ENCODE measurements around the gene DYNLT1. TPM values are rescaled to one million over a fixed set of nuclear protein-coding genes. Genes with fewer than 3 reads are reported as not detected.

Gene DYNLT1
- total and polyA plus RNA-seq, 2 experiments from 2014 or later, result 60.9 to 241 TPM

DNA sequence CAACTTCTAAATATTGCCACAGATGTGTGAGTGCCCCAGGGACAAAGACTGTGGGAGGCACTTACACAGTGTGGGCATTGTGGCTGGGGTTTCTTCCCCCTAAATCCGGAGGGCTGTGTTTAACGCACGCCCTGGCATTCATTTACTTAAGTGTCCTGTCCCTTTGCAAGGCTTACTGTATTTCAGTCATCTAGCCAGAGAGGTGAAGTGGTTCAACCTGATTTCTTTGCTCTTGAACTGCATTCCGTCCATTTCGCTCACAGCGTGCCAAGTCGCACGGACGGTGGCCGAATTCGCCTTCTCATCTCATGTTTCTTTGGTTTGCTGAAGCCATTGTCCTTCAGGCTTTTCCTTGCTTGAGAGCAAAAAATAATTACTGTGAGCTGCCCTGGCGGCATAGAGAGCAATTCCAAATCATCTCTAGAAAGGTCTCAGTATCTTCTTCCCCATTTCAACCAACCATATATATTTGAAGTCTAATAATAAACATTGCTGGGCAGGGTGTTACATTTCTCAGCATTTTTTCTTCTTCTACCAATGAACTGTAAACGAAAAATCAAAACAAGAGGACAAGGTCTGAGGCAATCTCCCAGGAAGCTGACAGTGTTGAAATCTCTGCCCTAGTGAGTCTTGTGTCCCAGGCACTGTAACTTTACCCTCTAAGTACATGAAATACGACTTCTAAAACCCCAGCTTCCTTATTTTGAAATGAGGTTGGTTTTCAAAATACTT, 22.3 kb upstream of the DYNLT1 start:
- H3K27ac ChIP-seq (ENCODE audit: low read depth), result no peak overlapping the region
- no peak overlapping the region for H3K4me3 ChIP-seq
- no peaks in the 10 kb centered on the region for H3K79me2 ChIP-seq (replicated peaks; ENCODE audit: insufficient read depth)
- no peaks in the 10 kb centered on the region for H3K27me3 ChIP-seq (ENCODE audit: insufficient read depth)
- Mint-ChIP-seq H3K9me3 (no peaks in the 10 kb centered on the region), H3K27me3 (ENCODE audit: insufficient read depth, low read depth, poor library complexity) (peaks cover 8% of the 10 kb centered on the region), H3K36me3 (ENCODE audit: low read depth) (no peaks in the 10 kb centered on the region), H3K27ac (no peak overlapping the region), H3K4me1 (peaks cover 11% of the 10 kb centered on the region), H3K4me3 (no peak overlapping the region)
- TF ChIP-seq JUNB (IDR thresholded peaks at IDR 0.05; ENCODE audit: unreplicated experiment) (no peak), ZNF114 (CRISPR knock-in tag; IDR thresholded peaks at IDR 0.05) (no peak), EZH2phosphoT487 (IDR thresholded peaks at IDR 0.05; ENCODE audit: unreplicated experiment) (no peak), EZH2 (IDR thresholded peaks at IDR 0.05; ENCODE audit: low read depth, unreplicated experiment) (no peak), POLR2AphosphoS5 (IDR thresholded peaks at IDR 0.05; ENCODE audit: low read depth) (no peak), STAT1 (IDR thresholded peaks at IDR 0.05; ENCODE audit: unreplicated experiment) (no peak)
- TF ChIP-seq, protein P1, sequence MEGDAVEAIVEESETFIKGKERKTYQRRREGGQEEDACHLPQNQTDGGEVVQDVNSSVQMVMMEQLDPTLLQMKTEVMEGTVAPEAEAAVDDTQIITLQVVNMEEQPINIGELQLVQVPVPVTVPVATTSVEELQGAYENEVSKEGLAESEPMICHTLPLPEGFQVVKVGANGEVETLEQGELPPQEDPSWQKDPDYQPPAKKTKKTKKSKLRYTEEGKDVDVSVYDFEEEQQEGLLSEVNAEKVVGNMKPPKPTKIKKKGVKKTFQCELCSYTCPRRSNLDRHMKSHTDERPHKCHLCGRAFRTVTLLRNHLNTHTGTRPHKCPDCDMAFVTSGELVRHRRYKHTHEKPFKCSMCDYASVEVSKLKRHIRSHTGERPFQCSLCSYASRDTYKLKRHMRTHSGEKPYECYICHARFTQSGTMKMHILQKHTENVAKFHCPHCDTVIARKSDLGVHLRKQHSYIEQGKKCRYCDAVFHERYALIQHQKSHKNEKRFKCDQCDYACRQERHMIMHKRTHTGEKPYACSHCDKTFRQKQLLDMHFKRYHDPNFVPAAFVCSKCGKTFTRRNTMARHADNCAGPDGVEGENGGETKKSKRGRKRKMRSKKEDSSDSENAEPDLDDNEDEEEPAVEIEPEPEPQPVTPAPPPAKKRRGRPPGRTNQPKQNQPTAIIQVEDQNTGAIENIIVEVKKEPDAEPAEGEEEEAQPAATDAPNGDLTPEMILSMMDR (conservative IDR thresholded peaks at IDR 0.05; ENCODE audit: low read depth in 2 of 2), result no peak
- TF ChIP-seq, protein P2, sequence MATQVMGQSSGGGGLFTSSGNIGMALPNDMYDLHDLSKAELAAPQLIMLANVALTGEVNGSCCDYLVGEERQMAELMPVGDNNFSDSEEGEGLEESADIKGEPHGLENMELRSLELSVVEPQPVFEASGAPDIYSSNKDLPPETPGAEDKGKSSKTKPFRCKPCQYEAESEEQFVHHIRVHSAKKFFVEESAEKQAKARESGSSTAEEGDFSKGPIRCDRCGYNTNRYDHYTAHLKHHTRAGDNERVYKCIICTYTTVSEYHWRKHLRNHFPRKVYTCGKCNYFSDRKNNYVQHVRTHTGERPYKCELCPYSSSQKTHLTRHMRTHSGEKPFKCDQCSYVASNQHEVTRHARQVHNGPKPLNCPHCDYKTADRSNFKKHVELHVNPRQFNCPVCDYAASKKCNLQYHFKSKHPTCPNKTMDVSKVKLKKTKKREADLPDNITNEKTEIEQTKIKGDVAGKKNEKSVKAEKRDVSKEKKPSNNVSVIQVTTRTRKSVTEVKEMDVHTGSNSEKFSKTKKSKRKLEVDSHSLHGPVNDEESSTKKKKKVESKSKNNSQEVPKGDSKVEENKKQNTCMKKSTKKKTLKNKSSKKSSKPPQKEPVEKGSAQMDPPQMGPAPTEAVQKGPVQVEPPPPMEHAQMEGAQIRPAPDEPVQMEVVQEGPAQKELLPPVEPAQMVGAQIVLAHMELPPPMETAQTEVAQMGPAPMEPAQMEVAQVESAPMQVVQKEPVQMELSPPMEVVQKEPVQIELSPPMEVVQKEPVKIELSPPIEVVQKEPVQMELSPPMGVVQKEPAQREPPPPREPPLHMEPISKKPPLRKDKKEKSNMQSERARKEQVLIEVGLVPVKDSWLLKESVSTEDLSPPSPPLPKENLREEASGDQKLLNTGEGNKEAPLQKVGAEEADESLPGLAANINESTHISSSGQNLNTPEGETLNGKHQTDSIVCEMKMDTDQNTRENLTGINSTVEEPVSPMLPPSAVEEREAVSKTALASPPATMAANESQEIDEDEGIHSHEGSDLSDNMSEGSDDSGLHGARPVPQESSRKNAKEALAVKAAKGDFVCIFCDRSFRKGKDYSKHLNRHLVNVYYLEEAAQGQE (IDR thresholded peaks at IDR 0.05; ENCODE audit: unreplicated experiment), result no peak
- H2AFZ ChIP-seq, result peak overlapping the region; percentile 45; the same call in 1 of the 2 replicates
- no peaks in the 10 kb centered on the region for H3K36me3 ChIP-seq (ENCODE audit: insufficient read depth)
- no peaks in the 10 kb centered on the region for H3K9me2 ChIP-seq (ENCODE audit: insufficient read depth)
- no peaks in the 10 kb centered on the region for H4K20me1 ChIP-seq (replicated peaks; ENCODE audit: insufficient read depth)
- DNase-seq (ENCODE audit: low spot score) (no peak), ATAC-seq (no peak)
- H3K4me2 ChIP-seq, result no peak overlapping the region
- H3K4me1 ChIP-seq (ENCODE audit: insufficient read depth), result peaks cover 14% of the 10 kb centered on the region
- H3F3A ChIP-seq (replicated peaks; ENCODE audit: low read depth), result no peaks in the 10 kb centered on the region

DNA sequence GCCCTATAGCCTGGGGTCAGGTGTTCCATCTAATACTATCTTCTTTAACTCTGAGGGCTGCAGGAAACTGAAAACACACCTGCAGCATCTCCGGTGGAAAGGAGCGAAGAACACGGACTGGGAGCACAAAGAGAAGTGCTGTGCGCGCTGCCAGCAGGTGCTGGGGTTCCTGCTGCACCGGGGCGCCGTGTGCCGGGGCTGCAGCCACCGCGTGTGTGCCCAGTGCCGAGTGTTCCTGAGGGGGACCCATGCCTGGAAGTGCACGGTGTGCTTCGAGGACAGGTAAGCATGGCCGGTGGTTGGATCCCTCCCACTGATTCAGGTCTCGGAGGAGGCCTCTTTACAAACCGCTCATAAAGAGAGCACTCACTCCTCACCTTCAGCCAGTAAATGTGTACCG, 20.8 kb upstream of the DYNLT1 start:
- peaks cover 14% of the 10 kb centered on the region for H3K4me1 Mint-ChIP-seq
- H3K4me2 ChIP-seq, result no peak overlapping the region
- H3K27me3 ChIP-seq (ENCODE audit: insufficient read depth), result no peaks in the 10 kb centered on the region
- H3K9me3 Mint-ChIP-seq, result no peaks in the 10 kb centered on the region
- ATAC-seq (no peak), DNase-seq (ENCODE audit: low spot score) (no peak)
- no peak overlapping the region for H2AFZ ChIP-seq
- no peak overlapping the region for H3K4me3 Mint-ChIP-seq
- H3K27ac Mint-ChIP-seq, result no peak overlapping the region
- no peak overlapping the region for H3K4me3 ChIP-seq
- H3F3A ChIP-seq (replicated peaks; ENCODE audit: low read depth), result no peaks in the 10 kb centered on the region
- no peaks in the 10 kb centered on the region for H3K9me2 ChIP-seq (ENCODE audit: insufficient read depth)
- no peaks in the 10 kb centered on the region for H4K20me1 ChIP-seq (replicated peaks; ENCODE audit: insufficient read depth)
- no peak overlapping the region for H3K27ac ChIP-seq (ENCODE audit: low read depth)
- H3K36me3 Mint-ChIP-seq (ENCODE audit: low read depth), result no peaks in the 10 kb centered on the region
- H3K27me3 Mint-ChIP-seq (ENCODE audit: insufficient read depth, low read depth, poor library complexity), result peaks cover 6% of the 10 kb centered on the region
- no peaks in the 10 kb centered on the region for H3K79me2 ChIP-seq (replicated peaks; ENCODE audit: insufficient read depth)
- H3K4me1 ChIP-seq (ENCODE audit: insufficient read depth), result peaks cover 18% of the 10 kb centered on the region
- no peaks in the 10 kb centered on the region for H3K36me3 ChIP-seq (ENCODE audit: insufficient read depth)
- TF ChIP-seq, protein P1 (conservative IDR thresholded peaks at IDR 0.05; ENCODE audit: low read depth in 2 of 2), result no peak
- TF ChIP-seq JUNB (IDR thresholded peaks at IDR 0.05; ENCODE audit: unreplicated experiment) (no peak), STAT1 (IDR thresholded peaks at IDR 0.05; ENCODE audit: unreplicated experiment) (no peak), ZNF331 (CRISPR knock-in tag; IDR thresholded peaks at IDR 0.05; ENCODE audit: low read depth) (no peak), CREB1 (CRISPR knock-in tag; IDR thresholded peaks at IDR 0.05; ENCODE audit: low read depth) (no peak), NANOG (IDR thresholded peaks at IDR 0.05; ENCODE audit: borderline replicate concordance) (no peak), EZH2 (IDR thresholded peaks at IDR 0.05; ENCODE audit: low read depth, unreplicated experiment) (no peak)
- TF ChIP-seq, protein P3, sequence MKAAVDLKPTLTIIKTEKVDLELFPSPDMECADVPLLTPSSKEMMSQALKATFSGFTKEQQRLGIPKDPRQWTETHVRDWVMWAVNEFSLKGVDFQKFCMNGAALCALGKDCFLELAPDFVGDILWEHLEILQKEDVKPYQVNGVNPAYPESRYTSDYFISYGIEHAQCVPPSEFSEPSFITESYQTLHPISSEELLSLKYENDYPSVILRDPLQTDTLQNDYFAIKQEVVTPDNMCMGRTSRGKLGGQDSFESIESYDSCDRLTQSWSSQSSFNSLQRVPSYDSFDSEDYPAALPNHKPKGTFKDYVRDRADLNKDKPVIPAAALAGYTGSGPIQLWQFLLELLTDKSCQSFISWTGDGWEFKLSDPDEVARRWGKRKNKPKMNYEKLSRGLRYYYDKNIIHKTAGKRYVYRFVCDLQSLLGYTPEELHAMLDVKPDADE (IDR thresholded peaks at IDR 0.05), result no peak

All from GM23338 (cell line).